Spleen (tissue), 11 donors: ENCODE measurements around the gene RDX. TPM values are rescaled to one million over a fixed set of nuclear protein-coding genes. Genes with fewer than 3 reads are reported as not detected.

Source experiments
- DNase-seq: peaks from one replicate; pipeline ENCODE4 v3.0.0-alpha.2; 2020
- H3K27ac ChIP-seq, 8 donors: fragments of 200-600 bp; sonication (generic) in 7 of 8; 1 replicate in 4 of 8; 2 replicates in 4 of 8; pipeline versions ENCODE4 v1.5.0 to v1.8.0; 2016 to 2021; ENCODE audit warnings: inconsistent platforms in 4 of 8, mild to moderate bottlenecking in 4 of 8, moderate library complexity in 1 of 8
- H3K27me3 ChIP-seq, 7 donors: fragments of 200-600 bp; sonication (generic) in 6 of 7; replicated peaks in 1 of 7; 1 replicate in 4 of 7; 2 replicates in 3 of 7; pipeline versions ENCODE4 v1.5.0 to v1.8.0; 2016 to 2021; ENCODE audit warnings: inconsistent platforms in 3 of 7, mild to moderate bottlenecking in 1 of 7
- H3K36me3 ChIP-seq, 6 donors: fragments of 200-600 bp; sonication (generic) in 5 of 6; 1 replicate in 4 of 6; 2 replicates in 2 of 6; pipeline versions ENCODE4 v1.5.0 to v1.8.0; 2016 to 2021; ENCODE audit warnings: inconsistent platforms in 2 of 6
- H3K4me1 ChIP-seq, 6 donors: fragments of 200-600 bp; sonication (generic) in 5 of 6; 1 replicate in 3 of 6; 2 replicates in 3 of 6; pipeline versions ENCODE4 v1.5.0 to v1.8.0; 2016 to 2021; ENCODE audit warnings: inconsistent platforms in 3 of 6
- H3K4me3 ChIP-seq, 8 donors: fragments of 200-600 bp; sonication (generic) in 7 of 8; 1 replicate in 4 of 8; 2 replicates in 4 of 8; pipeline versions ENCODE4 v1.5.0 to v1.8.0; 2016 to 2021; ENCODE audit warnings: inconsistent platforms in 4 of 8, mild to moderate bottlenecking in 4 of 8, moderate library complexity in 2 of 8
- H3K9me3 ChIP-seq, 8 donors: fragments of 200-600 bp; sonication (generic) in 7 of 8; 1 replicate in 4 of 8; 2 replicates in 4 of 8; pipeline versions ENCODE4 v1.5.0 to v1.8.0; 2016 to 2021; ENCODE audit warnings: inconsistent platforms in 4 of 8
- CTCF ChIP-seq, 11 experiments: fragments of 200-600 bp in 7 of 11; fragments of 450-650 bp in 4 of 11; sonication (generic) in 4 of 11; IDR thresholded peaks in 8 of 11; conservative IDR thresholded peaks in 3 of 11; 1 replicate in 7 of 11; 2 replicates in 4 of 11; pipeline versions ENCODE4 v1.4.0 to v1.8.0; 2016 to 2021; ENCODE audit warnings: antibody characterized with exemption in 11 of 11, inconsistent platforms in 4 of 11, mild to moderate bottlenecking in 1 of 11
- POLR2A ChIP-seq, 3 donors: fragments of 450-650 bp; IDR thresholded peaks; one replicate each; pipeline ENCODE4 v1.5.1; 2017; ENCODE audit warnings: antibody characterized with exemption in 3 of 3, mild to moderate bottlenecking in 1 of 3
- POLR2AphosphoS5 ChIP-seq, 3 donors: sonication (generic); formaldehyde crosslinking; IDR thresholded peaks; one replicate each; pipeline ENCODE4 v1.5.1; 2017; ENCODE audit warnings: antibody characterized with exemption in 3 of 3
- WGBS, 5 donors: extraction: QIAGEN DNeasy Blood & Tissue Kit in 3 of 5; methylation state at CpG; one replicate each; pipeline versions ENCODE4 v1.1.5 to v1.1.7; 2013 to 2018; 5-methylcytosine and 5-hydroxymethylcytosine counted together
- intact Hi-C: fragments of 100-400 bp; cut with DNase I; formaldehyde crosslinking; loops from one replicate; pipeline ENCODE4 v1.15.0; 2023; ENCODE audit warnings: low total_unique reads
- polyA plus RNA-seq, 3 donors: library from polyadenylated mRNA; stranded (reverse); fragments of 200-250 nt; gene quantifications; one replicate each; pipeline ENCODE4 v1.2.1, GENCODE V29; 2013
- total RNA-seq, 7 donors: library from RNA; depleted of rRNA in 3 of 7; stranded (reverse); fragments of >200 nt in 3 of 7; fragmentation: NEBNext Ultra II Directional in 4 of 7; extraction: Animal tissue kit (Norgen Biotek cat#: 25700) in 4 of 7; gene quantifications; one replicate each; pipeline versions ENCODE4 v1.1.0 to v1.2.1, GENCODE V29; 2016 to 2021
- donor health status: healthy with polysubstance abuse.
- donor health status: DM: no; HTN: no; CAD: no; lungs with moderate emphysema.
- donor health status: DM: no; HTN: no; CAD: no.
- donor health status: Bipolar disorder and iron deficiency.
- donor health status: healthy.
- donor health status: DM: no; HTN: no; CAD: no.
- donor health status: DM: yes; HTN: yes; CAD: no.

The RDX gene
- total and polyA plus RNA-seq, 10 donors: 11.7 to 138 (median 90.9) TPM

- no peaks in the 10 kb centered on the region for H3K9me3 ChIP-seq
- H3K4me3 ChIP-seq: no peak overlapping the region
- 75 to 88% (median 83%) methylated on average over 12 of the region's 12 CpGs for WGBS, 5 donors
- no peaks in the 10 kb centered on the region for H3K36me3 ChIP-seq
- peaks cover 0 to 13% (median 9%) of the 10 kb centered on the region in 6 donors for H3K4me1 ChIP-seq
- TF ChIP-seq CTCF (IDR thresholded peaks at IDR 0.05 in 8 of 11, conservative IDR thresholded peaks at IDR 0.05 in 3 of 11) (no peak), POLR2AphosphoS5 (IDR thresholded peaks at IDR 0.05) (no peak), POLR2A (IDR thresholded peaks at IDR 0.05) (no peak)
- intact Hi-C loops: no loop called here
- H3K27me3 ChIP-seq: no peaks in the 10 kb centered on the region
- DNase-seq: peak; percentile 41
- H3K27ac ChIP-seq: no peak overlapping the region
These were observed 119.9 kb downstream of the RDX start for GRCh38 chr11:110176366-110177085.

GRCh38 chr11:110174645-110175310, 121.6 kb downstream of the RDX start:
- Histone ChIP-seq H3K36me3 (no peaks in the 10 kb centered on the region), H3K4me3 (no peak overlapping the region), H3K4me1 (peaks cover 0 to 13% (median 9%) of the 10 kb centered on the region in 6 donors), H3K9me3 (no peaks in the 10 kb centered on the region), H3K27me3 (no peaks in the 10 kb centered on the region), H3K27ac (no peak overlapping the region)
- 74 to 79% (median 77%) methylated on average over 6 of the region's 6 CpGs for WGBS, 5 donors
- intact Hi-C loops: no loop called here
- DNase-seq: no peak
- peak in 1 of 11 experiments; percentile 3 for TF ChIP-seq CTCF (IDR thresholded peaks at IDR 0.05 in 8 of 11, conservative IDR thresholded peaks at IDR 0.05 in 3 of 11)
- no peak for TF ChIP-seq POLR2AphosphoS5 (IDR thresholded peaks at IDR 0.05)

- Histone ChIP-seq H3K27ac (no peak overlapping the region), H3K36me3 (no peaks in the 10 kb centered on the region), H3K9me3 (no peaks in the 10 kb centered on the region), H3K4me3 (peak overlapping the region in 1 of 8 donors; percentile 37), H3K4me1 (peaks cover 0 to 13% (median 9%) of the 10 kb centered on the region in 6 donors), H3K27me3 (no peaks in the 10 kb centered on the region)
- intact Hi-C loops: no loop called here
- WGBS, 5 donors: 13 to 20% (median 17%) methylated on average over 14 of the region's 14 CpGs
- peak; percentile 77 for DNase-seq
- TF ChIP-seq POLR2A (IDR thresholded peaks at IDR 0.05) (no peak), POLR2AphosphoS5 (IDR thresholded peaks at IDR 0.05) (no peak), CTCF (IDR thresholded peaks at IDR 0.05 in 8 of 11, conservative IDR thresholded peaks at IDR 0.05 in 3 of 11) (peak; percentile 37 to 76 (median 58))
These were observed 122.4 kb downstream of the RDX start for GRCh38 chr11:110173811-110174644.
